ENCODE data around the gene ANO4.

The ANO4 gene

GRCh38 chr12:100875771-100876170, 81.2 kb downstream of the ANO4 start:
- DNase-seq = no peak

- no peak for DNase-seq
Measured at GRCh38 chr12:100877776-100878175, 83.2 kb downstream of the ANO4 start.

GRCh38 chr12:100895192-100895591, 100.6 kb downstream of the ANO4 start:
- no peak for DNase-seq

GRCh38 chr12:100896192-100896591, 101.6 kb downstream of the ANO4 start:
- DNase-seq = no peak

- DNase-seq = no peak
Measured at GRCh38 chr12:100897240-100897639, 102.7 kb downstream of the ANO4 start.

- DNase-seq = no peak
Measured at GRCh38 chr12:100899301-100899700, 104.7 kb downstream of the ANO4 start.

GRCh38 chr12:100900808-100901207, 106.2 kb downstream of the ANO4 start:
- no peak for DNase-seq

- DNase-seq = no peak
Measured at GRCh38 chr12:100901266-100901665, 106.7 kb downstream of the ANO4 start.

- no peak for DNase-seq
Measured at GRCh38 chr12:100904270-100904669, 109.7 kb downstream of the ANO4 start.

GRCh38 chr12:100908501-100908900, 113.9 kb downstream of the ANO4 start:
- DNase-seq = no peak

- DNase-seq = no peak
Measured at GRCh38 chr12:100913872-100914592, 119.5 kb downstream of the ANO4 start.

- no peak for DNase-seq
Measured at GRCh38 chr12:100919116-100919515, 124.5 kb downstream of the ANO4 start.

- no peak for DNase-seq
Measured at GRCh38 chr12:100920493-100920892, 125.9 kb downstream of the ANO4 start.

GRCh38 chr12:100926669-100927248, 132.2 kb downstream of the ANO4 start:
- DNase-seq = peak in 1 of 2 experiments; percentile 52

- DNase-seq = no peak
Measured at GRCh38 chr12:100927826-100928225, 133.2 kb downstream of the ANO4 start.

GRCh38 chr12:100932571-100932970, 138.0 kb downstream of the ANO4 start:
- DNase-seq = no peak

- peak in 1 of 2 experiments; percentile 12 for DNase-seq
Measured at GRCh38 chr12:100933531-100933930, 139.0 kb downstream of the ANO4 start.

- DNase-seq = no peak
Measured at GRCh38 chr12:100935929-100936328, 141.4 kb downstream of the ANO4 start.

GRCh38 chr12:100936661-100937060, 142.1 kb downstream of the ANO4 start:
- no peak for DNase-seq

- no peak for DNase-seq
Measured at GRCh38 chr12:100940503-100940902, 145.9 kb downstream of the ANO4 start.

GRCh38 chr12:100942984-100943749, 148.6 kb downstream of the ANO4 start:
- no peak for DNase-seq

- no peak for DNase-seq
Measured at GRCh38 chr12:100951756-100952155, 157.2 kb downstream of the ANO4 start.

- no peak for DNase-seq
Measured at GRCh38 chr12:100953217-100953616, 158.6 kb downstream of the ANO4 start.

- DNase-seq = no peak
Measured at GRCh38 chr12:100953677-100954076, 159.1 kb downstream of the ANO4 start.
